NCI-H2107 treated with DMSO at 0.1 percent for 48 hours (cell line): ENCODE measurements around the gene DIS3L2.
"Not testable (repeated sequence)": the region's sequence is repeated elsewhere in the genome, so short reads cannot be mapped to it uniquely, and the experiment has no call there.

Source experiments
- DNase-seq: peaks from one replicate; lab custom pipeline; 2025; ENCODE audit not compliant: unreplicated experiment; lab: John Stamatoyannopoulos, UW

Gene DIS3L2

DNA sequence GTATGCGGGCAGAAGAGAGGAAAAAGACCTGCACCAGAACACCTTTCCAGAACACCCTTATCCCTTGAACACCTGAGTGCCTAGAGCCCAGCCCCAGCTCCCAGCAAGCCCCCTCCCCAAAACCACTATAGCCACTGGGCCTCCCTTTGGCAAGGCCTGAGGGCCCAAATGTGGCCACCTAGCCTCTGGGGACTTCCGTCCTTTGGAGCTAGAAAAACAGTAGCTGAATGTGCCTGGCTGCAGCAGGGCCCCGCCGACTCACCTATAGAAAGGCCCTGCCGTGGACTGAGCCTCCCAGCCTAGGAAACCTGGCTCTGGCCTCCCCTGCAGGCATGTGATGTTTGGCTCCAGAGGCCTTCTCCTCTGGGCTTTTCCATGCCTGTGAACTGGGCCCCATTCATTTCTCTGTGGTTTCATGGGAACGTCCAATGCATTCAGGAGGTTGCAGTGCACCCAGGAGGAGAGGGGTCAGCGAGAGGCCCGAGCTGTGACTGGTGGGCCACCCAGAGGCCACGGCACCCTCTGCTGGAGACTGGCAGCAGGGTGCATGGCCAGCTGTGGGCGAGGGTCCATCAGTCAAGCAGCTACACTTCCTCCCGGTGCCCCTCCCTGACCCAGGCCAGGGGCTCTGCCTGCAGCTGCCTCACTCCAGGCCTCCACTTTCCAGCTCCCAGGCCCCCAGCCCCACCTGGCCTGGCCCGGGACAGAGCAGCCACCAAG lies 401.7 kb downstream of the DIS3L2 start:
- not testable (repeated sequence) for DNase-seq

DNA sequence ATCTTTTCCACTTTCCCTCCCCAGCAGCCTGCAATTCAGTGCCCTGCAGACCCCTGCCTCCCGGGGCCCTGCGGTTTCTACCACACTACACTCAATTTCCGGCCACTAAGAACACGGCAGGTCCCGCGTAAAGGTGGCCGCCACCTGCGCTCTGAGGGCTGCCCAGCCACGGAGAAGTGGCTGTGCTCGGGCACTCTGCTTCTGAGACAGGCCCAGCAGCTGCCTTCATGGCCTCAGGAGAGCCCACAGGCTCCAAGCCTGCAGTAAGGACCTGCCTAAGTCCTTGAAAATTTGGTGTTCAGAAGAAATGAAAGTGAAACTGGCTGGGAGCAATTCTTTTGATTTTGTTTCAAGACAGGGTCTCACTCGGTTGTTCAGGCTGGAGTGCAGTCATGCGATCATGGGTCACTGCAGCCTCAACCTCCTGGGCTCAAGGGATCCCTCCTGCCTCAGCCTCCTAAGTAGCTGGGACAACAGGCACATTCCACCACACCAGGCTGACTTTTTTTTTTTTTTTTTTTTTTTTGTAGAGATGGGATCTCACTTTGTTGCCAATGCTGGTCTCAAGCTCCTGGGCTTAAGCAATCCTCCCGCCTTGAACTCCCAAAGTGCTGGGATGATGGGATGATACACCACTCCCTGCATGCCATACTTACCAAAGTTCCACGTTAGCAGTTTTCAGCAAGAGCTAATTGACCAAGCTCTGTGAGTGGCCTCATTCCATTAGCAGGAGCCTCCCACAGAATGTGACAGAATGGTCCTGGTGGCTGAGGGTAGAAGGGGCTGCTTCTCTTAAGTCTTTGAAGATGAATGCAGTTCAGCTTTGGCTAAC lies 402.5 kb downstream of the DIS3L2 start:
- no peak for DNase-seq

DNA sequence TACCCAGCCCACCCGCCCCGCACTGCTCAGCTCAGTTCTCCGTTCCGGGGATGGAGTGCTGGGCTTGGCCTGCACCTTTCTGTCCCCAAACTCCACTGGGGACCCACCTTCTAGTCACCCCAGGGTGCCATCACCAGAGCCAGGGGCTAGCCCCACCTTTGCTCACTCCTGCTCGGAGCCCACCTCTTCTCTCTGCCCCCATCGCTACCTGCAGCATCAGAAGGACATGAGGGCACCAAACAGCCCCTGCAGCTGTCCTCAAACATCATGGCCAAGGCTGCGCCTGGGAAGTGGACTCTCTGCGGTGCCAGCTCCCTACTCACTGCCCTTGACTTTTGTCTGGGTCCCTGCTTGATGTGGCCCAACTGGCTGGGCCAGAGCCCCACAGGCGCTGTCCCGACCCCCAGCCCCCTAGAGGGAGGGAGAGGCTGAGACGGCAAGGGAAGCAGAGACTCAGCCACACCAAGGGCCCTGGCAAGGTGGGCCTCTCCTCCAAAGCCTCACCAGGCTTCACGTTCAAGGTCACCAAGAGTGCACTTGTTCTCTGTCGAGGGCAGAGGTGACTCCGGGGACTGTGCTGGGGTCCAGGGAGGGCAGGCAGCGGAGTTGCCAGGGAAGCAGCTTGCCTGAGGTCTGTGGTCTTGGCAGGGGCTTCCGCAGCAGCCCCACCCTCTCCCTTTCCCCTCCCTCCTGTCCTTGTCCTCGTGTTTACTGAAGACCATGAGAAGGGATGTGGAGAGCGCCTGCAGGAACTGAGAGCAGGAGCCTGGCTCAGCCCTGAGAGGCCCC lies 403.5 kb downstream of the DIS3L2 start:
- DNase-seq, result not testable (repeated sequence)

DNA sequence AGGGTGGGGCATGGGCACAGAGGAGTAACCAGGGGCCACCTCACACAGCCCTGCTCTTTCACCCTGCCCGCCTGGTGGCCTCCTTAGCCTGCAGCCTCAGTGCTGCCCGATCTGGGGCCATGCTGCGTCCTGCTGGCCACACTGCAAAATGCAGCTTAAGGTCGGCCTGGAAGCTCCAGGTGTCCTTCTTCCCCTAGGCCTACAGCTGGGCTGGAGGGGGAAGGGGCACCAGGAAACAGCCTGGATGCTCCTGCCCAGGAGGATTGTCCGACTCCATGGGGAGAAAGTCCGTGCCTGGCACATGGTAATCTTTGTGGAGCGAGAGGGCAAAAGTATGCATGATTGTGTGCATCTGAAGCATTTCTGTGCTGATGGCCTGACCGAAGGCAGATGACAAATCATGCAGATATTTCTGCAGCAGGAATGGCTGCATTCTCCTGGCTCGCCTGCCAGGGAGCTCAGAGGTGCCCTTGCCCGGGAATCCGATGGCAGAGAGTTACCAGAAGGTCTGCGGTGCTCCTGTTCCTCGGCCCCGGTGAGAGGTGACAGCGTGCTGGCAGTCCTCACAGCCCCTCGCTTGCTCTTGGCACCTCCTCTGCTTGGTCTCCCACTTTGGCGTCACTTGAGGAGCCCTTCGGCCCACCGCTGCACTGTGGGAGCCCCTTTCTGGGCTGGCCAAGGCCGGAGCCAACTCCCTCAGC lies 404.3 kb downstream of the DIS3L2 start:
- DNase-seq, result no peak

DNA sequence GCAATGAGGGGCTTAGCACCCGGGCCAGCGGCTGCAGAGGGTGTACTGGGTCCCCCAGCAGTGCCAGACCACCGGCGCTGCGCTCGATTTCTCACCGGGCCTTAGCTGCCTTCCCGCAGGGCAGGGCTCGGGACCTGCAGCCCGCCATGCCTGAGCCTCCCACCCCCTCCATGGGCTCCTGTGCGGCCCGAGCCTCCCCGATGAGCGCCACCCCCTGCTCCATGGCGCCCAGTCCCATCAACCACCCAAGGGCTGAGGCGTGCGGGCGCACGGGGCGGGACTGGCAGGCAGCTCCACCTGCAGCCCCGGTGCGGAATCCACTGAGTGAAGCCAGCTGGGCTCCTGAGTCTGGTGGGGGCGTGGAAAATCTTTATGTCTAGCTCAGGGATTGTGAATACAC lies 404.9 kb downstream of the DIS3L2 start:
- not testable (repeated sequence) for DNase-seq

DNA sequence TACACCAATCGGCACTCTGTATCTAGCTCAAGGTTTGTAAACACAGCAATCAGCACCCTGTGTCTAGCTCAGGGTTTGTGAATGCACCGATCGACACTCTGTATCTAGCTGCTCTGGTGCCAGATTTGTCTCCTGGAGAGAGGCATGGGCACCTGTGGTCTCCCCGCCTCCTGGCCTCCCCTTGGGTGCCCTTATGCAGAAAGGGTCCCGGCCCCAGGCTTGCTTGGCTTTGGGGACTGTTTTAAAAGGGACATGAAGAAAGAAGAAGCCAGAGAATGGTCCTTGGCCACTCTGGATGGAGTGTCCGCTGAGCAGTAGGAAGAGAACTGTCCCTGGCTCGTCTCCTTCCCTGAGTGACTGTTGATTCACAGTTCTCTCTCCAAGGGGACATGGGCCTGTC lies 405.5 kb downstream of the DIS3L2 start:
- DNase-seq, result no peak

DNA sequence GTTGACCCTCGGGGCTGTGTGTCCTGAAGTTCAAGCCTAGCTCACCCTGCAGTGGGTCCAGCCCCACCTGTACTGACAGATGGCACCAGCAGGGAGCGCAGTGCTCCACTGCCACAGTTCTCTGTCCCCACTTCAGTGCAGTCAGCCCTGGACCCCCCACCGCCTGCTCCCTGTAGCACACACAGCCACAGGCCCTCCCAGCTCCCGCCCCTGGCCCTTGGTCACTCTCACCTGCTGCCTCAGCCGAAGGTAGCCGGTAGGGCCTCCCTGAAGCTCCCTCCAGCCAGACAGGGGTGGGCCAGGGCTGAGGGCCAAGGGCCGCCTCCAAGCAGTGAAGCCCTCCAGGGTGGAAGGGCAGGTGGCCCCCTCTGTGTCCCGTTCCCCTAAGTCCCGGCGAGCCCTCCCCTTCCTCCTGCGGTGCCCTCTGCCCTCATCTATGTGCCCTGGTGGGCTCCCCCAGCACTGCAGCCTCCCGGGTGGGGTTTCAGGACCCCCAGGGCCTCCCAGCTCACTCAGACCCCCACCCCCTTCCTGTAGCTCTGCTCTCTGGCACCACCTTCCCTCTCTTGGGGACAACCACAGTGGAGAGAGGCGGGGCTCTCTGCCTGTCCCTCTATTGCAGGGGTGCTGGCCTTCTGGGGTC lies 406.2 kb downstream of the DIS3L2 start:
- DNase-seq, result no peak

DNA sequence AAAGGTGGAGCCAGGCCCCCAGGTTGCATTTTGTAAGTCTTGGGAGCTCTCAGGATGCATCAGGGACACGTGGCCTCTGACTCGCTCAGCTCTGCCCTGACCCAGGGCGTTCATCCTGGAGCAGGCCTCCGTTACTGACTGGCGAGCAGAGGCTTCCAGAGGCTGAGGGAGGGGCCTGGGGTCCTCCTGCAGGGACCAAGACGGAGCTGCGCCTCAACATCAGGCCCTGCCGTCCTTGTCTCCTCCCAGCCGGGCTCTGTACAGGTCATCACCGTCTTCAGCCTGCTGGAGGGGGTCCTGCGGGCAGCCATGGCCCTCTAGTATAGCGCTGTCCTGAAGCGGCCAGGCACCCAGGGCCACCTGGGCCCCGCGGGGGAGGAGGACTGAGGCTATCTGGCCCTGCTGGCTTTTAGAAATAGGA lies 406.8 kb downstream of the DIS3L2 start:
- DNase-seq, result no peak

DNA sequence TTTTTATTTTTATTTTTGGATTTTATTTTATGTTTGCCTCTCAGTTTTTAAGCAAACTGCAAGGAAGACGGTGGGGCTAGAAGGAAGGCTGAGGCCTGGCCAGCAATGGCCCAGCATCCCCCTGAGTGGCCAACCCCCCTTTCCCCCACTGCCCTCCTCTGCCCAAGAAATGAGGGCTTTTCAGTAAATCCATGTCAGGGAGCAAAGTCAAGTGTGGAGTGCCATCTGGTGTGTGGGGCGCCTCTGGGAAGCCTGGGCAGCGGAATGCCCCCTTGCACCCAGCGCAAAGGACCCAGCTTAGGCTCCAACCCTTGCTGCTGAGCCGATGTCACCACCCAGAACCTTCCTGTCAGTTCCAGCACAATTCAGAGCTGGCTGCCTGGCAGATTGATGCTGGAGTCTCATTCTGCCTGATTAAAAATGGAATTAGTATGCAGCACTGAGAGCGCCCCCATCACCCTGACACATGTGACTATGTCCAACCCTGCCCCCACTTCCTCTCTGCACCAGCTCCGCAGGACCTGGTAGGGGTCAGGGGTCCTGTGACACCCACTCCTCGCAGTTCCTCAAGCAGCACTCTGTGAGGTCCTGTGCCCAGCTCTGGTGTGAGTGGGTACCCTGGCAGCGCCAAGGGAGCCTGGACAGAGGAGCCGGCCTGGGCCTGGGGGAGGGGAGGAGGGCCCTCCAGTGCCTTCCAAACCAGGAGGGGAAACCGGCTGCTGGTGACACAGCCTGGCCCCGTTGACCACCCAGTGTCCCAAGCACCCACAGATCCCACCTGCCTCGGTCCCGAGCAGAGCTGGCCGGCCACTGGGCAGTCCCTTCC lies 407.8 kb downstream of the DIS3L2 start:
- DNase-seq, result no peak

DNA sequence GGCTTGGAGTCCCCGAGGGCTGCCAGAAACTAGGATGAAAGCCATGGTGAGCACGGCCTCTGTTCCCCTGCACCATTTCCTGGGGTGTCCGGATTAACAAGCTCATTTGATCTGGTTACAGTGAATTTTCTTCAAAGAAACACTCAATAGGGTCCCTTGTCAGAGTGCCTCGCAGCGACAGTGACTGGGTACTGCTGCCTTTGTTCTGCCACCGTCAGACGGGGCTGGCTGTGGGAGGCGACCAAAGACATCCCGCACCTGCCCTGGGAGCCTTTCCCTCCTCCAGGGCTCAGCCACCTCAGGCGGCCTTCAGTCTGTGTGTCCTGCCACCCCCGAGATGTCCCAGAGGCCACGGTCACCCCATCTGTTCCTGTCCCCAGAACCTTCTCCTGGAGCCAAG lies 408.5 kb downstream of the DIS3L2 start:
- DNase-seq, result not testable (repeated sequence)

DNA sequence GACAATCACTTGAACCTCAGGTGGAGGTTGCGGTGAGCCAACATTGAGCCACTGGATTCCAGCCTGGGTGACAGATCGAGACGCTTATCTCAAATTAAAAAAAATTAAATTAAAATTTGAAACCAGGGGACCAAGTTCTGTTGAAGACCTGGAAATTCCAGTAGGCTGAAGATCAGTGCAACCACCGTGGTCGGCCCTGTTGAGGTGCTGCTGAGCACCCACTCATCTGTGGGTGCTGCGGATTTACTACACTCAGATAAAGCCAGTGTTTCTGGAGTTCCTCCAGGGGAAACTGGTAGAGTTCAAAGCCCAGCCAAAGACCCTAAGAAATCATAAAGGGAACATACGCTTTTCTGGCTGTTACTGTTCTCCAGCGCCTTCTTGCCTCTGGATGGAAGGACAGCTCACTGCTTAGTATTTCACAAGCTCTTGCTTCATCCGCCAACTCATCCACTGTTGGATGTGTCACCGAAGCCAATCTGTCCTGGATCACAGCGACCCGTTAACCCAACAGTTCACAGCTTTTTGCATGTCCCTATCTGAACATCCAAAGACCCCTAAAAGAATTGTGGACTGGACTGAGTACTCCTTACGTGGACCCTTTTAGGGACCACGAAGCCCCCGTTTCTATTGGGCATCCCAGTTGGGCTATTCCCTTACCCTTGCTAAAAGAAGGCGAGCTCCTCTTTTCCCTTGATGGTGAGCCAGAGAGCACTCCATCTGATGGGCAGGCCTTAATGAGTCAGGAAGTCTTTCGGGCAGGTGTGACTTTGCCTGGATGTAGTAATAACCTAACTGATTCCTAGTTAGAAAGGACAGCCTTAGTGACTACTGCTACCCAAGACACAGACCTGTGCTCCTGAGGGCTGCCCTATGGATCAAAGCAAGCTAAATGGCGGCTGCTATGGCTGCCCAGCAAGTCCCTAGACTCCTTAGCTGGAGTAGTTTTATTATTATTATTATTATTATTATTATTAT lies 411.0 kb downstream of the DIS3L2 start:
- no peak for DNase-seq

DNA sequence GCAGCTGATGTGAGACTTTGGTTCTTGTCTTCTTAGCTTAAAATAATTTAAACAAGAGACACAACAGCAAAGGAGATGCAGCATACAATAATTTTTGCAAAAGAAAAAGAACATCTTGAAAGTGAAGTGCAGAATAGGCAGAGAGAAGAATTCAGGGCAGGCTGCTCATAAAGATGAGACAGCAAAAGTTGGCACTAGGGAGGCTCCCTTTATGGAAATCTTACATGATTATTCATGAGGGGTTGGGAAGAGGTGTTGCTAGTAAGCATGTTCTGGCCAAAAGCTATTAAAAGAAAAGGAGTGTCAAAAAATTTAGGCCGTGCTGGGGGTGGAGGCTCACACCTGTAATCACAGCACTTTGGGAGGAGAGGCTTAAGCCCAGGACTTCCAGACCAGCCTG lies 412.8 kb downstream of the DIS3L2 start:
- no peak for DNase-seq

DNA sequence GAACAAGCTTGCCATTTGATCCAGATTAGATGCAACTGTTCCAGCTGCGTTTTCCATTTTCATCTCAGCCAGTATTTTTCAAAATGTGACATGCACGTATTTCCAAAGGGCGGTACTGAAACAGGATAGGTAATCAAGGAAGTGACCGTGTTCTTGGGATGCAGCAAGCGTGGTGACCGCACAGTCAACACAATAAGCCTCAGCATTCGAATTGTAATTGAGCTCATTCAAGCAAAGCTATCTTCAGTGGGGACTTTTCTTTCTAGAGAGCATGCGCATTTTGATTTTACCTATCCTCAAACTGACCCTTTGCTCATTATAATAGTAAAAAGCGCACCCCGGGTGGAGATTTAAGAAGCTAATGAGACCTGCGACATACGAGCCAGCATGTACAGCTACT lies 413.7 kb downstream of the DIS3L2 start:
- DNase-seq, result no peak

DNA sequence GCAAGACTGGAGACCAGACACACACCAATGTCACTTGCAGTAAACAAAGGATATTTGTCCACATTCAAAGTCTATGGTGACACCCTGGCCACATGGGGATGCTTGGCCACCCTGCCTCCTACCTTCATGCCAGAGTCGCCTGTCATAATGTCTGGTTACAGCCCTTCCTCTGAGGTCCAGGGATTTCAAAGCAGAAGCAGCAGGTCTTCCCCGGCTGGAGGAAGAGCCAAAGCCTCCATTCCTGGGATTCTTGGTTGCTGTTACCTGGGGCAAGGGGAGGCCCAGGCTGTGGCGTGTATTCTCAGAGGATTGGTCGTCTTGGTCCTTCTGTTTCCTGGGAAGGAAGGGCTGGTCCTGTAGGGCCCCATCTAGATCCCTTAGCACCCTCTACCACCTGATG lies 414.7 kb downstream of the DIS3L2 start:
- DNase-seq, result no peak

DNA sequence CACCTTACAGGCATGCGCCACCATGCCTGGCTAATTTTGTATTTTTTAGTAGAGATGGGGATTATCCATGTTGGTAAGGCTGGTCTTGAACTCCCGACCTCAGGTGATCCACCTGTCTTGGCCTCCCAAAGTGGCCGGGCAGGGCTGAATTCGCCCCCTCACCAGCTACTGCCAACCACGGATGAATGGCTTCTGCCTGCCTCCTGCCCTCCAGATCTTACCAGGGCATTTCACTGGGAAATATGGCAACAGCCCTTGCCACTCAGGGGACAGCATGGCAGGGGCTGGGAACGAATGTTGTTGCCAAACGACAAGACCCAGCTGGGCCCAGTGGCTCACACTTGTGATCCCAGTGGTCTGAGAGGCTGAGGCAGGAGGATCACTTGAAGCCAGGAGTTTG lies 415.2 kb downstream of the DIS3L2 start:
- DNase-seq, result no peak

DNA sequence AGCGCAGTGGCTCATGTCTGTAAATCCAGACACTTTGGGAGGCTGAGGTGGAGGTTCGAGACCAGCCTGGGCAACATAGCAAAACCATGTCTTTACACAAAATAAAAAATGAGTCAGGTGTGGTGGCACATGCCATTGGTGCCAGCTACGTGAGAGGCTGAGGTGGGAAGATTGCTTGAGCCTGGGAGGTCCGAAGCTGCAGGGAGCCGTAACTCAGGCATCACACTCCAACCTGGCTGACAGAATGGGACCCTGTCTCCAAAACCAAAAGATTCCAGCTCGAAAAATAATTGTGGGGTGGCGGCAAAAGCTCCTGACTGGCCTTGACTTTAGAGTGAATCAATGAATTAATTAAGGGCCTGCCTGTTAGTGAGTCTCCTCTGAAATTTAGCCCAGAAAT lies 415.8 kb downstream of the DIS3L2 start:
- no peak for DNase-seq

DNA sequence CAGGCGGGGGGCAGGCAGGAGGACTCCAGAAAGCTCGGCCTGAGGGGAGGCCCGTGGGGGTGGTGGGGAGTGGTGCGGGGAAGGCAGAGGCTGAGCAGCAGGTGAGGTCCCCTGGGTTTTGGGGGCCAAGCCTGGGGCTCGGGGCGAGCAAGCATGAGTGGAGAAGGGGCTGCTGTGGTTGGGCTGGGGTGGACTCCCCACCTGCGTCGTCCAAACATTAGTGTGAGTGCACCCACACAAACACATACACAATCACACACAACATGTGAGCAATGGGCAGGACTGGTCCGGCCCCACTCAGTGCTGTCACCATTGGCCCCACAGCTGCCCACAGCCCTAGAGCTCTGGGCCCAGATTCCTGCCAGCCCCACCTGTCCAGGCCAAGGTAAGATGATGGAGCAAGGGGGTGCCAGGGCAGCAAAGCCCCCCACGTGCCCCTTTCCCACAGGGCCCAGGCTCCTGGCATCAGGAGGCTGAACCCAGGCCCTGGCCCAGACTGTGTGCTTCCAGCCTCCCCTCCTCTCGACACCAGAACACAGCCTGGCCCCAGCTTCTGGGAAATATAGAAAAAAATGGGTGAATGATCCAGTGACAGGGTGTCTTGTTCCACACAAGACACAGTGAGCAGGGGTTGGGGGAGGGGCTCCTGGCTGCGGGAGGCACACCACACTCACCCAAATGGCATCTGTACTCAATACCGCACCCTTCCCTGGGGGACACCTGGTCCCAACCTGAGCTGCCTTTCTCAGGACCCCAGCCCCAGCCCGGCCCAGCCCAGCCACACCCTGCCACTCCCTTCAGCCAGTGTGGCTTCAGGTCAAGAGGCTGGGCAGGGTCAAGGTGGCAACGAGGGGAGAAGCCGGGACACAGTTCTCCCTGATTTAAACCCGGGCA lies 416.6 kb downstream of the DIS3L2 start:
- no peak for DNase-seq
